Epithelial cell of proximal tubule (primary cell): ENCODE measurements around the gene LYPD6. TPM values are rescaled to one million over a fixed set of nuclear protein-coding genes. Genes with fewer than 3 reads are reported as not detected.
A peak's percentile ranks its signal among the peaks of the same experiment; 100 is the strongest.
"Not testable (repeated sequence)": the region's sequence is repeated elsewhere in the genome, so short reads cannot be mapped to it uniquely, and the experiment has no call there.

Source experiments
- DNase-seq: peaks from one replicate; pipeline ENCODE4 v3.0.0-alpha.2; 2011; ENCODE audit warnings: low read depth
- H3K4me3 ChIP-seq: 2 replicates; pipeline ENCODE4 v1.5.1; 2011; ENCODE audit warnings: low read depth, mild to moderate bottlenecking, low read length
- total RNA-seq: library from RNA; depleted of rRNA; stranded (reverse); fragments of >200 nt; gene quantifications from 2 replicates; pipeline ENCODE4 v1.2.3, GENCODE V29; 2015
- TF ChIP-seq, protein P1 (sequence below): conservative IDR thresholded peaks from 2 replicates; pipeline ENCODE4 v1.5.1; 2012; ENCODE audit warnings: low read depth, mild to moderate bottlenecking, low read length

LYPD6 gene
- total RNA-seq, 1 donor from 2014 or later, result 7.9 TPM

DNA sequence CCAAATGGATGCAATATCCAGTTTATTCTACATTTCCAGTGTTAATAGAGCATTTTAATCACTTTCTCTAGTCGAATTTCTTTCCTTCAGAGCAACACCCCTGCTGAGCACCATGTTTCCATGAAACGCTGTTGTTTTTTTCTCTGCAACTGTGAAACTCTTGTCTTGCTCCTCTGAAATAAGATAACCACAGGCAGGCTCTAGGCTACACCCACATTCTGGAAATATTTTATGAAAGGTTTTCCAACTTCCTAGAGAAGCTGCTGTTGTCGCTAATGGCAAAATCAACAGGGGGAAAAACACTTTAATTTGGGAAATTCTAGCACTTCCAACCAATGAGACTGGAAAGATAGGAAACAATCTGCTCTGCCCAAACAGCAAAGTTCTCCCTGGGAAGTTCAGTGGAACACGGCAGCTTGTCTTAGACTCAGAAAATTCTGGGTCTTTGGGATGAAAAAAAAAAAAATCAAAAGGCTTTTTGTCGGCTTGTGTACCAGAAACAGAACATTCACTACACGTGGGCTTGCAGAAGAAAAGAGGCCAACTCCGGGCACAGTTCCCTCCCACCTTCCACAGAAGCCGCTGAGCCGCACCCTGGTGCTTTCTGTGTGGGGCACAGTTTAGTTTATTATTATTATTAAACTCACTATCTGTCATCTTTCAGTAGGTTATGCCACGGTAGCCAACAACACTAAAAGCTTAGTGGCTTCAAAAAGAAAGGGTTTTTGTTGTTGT, 158.5 kb downstream of the LYPD6 start:
- no peak overlapping the region for H3K4me3 ChIP-seq
- DNase-seq, result no peak
- TF ChIP-seq, protein P1, sequence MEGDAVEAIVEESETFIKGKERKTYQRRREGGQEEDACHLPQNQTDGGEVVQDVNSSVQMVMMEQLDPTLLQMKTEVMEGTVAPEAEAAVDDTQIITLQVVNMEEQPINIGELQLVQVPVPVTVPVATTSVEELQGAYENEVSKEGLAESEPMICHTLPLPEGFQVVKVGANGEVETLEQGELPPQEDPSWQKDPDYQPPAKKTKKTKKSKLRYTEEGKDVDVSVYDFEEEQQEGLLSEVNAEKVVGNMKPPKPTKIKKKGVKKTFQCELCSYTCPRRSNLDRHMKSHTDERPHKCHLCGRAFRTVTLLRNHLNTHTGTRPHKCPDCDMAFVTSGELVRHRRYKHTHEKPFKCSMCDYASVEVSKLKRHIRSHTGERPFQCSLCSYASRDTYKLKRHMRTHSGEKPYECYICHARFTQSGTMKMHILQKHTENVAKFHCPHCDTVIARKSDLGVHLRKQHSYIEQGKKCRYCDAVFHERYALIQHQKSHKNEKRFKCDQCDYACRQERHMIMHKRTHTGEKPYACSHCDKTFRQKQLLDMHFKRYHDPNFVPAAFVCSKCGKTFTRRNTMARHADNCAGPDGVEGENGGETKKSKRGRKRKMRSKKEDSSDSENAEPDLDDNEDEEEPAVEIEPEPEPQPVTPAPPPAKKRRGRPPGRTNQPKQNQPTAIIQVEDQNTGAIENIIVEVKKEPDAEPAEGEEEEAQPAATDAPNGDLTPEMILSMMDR, result no peak

DNA sequence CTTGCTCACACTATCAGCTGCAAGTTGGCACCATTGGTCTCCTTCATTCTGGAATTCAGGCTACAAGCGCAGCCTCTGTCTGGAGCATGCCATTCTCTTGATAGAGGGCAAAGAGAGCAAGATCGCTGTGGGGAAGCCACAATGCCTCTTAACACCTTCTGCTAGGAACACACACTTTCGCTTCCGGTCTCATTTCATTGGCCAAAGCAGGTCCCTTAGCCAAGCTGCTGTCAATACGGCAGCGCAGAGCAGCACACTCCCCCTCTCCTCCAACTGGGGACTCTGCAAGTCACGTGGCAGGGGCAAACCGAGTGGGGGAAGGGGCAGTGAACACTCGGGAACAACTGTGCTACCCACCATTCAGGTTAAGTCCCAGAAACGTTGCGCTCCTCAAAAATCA, 159.1 kb downstream of the LYPD6 start:
- TF ChIP-seq, protein P1, result no peak
- no peak for DNase-seq
- H3K4me3 ChIP-seq, result no peak overlapping the region

DNA sequence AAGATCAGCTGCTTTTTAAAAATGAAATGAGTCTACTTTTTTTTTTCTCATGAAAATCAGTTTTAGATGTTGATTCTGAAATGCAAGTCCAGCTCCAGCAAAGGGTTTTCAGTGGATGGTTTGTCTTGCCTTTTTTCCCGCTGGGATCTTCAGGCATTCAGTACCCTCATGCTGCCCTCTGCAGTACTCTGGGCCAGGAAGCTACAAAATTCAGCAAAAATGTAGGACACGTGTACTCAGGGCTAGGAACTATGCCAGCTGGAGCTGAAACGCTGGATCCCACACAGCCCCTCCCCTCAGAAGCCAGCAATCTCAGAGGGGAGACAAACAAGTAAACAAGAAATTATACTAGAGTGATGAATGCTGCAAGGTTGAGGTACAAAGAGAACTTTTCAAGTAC, 159.9 kb downstream of the LYPD6 start:
- no peak overlapping the region for H3K4me3 ChIP-seq
- TF ChIP-seq, protein P1, result peak; percentile 28
- no peak for DNase-seq

DNA sequence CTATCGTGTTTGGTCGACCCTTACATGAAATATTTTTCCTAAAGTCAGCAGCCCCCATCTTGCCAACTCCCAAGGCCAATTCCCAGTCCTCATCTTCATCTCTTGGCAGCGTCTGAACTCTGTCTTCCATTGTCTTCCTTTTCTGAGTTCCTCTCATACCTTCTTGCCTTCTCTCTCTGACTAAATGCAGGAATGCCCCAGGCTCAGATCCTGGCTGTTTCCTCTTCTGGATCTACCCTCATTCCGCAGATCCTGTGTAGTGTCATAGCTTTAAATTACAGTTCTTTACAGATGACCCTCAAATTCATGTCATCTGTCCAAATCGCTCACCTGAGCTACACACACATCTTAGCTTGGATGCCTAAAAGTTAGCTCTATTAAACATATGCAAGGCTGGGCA, 162.5 kb downstream of the LYPD6 start:
- no peak for DNase-seq
- H3K4me3 ChIP-seq, result no peak overlapping the region
- TF ChIP-seq, protein P1, result no peak

DNA sequence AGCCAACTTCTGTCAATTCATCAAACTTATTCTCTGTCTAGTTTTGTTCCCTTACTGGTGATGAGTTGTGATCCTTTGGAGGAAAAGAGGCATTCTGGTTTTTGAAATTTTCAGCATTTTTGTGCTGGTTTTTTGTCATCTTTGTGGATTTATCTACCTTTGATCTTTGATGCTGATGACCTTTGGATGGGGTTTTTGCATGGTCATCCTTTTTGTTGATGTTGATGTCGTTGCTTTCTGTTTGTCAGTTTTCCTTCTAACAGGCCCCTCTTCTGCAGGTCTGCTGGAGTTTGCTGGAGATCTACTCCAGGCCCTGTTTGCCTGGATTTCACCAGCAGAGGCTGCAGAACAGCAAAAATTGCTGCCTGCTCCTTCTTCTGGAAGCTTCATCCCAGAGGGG, 168.8 kb downstream of the LYPD6 start:
- H3K4me3 ChIP-seq, DNase-seq: not testable (repeated sequence)

DNA sequence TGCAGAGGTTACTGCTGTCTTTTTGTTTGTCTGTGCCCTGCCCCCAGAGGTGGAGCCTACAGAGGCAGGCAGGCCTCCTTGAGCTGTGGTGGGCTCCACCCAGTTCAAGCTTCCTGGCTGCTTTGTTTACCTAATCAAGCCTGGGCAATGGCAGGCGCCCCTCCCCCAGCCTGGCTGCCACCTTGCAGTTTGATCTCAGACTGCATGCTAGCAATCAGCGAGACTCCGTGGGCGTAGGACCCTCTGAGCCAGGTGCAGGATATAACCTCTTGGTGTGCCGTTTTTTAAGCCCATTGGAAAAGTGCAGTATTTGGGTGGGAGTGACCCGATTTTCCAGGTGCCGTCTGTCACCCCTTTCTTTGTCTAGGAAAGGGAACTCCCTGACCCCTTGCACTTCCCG, 176.4 kb downstream of the LYPD6 start:
- not testable (repeated sequence) for H3K4me3 ChIP-seq, DNase-seq

DNA sequence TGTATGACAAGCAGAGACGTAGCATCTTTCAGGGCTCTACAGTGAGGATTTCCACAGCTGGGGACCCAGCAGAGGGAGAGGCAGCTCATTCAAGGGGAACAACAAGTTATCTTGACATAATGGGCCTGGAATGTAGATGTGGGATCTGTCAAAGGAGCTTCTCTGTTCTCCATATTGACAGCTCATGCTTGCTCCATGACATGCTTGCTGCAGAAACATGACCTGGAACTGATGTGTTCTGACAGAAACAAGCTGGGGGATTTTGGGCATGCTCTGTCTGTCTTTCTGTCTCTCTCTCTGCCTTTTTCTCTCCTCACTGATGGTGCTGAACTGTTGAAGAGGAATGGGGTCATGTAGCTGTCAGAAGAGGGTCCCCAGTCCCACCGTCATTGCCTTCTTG, 177.6 kb downstream of the LYPD6 start:
- TF ChIP-seq, protein P1, result no peak
- H3K4me3 ChIP-seq, result no peak overlapping the region
- DNase-seq, result no peak

DNA sequence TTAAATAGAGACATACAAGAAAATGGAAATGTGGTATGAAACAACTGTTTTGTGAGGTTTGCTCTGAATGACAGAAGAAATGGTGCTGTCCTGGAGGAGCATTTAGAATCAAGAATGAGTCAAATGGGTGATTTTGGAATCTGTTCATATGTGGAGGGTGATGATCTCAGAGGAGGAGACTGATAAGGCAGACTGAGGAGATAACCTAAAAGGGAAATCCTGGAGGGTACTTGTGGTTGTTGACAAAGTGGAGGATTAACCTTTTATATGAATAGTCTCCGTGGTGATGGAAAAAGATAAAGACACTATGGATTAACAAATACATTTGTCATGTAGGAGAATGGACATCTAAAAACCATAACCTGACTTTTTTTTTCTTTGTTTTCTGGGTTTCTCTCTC, 183.1 kb downstream of the LYPD6 start:
- TF ChIP-seq, protein P1, result no peak
- H3K4me3 ChIP-seq, result no peak overlapping the region
- no peak for DNase-seq
